SK-N-SH (cell line): ENCODE measurements around the gene MPPED2. TPM values are rescaled to one million over a fixed set of nuclear protein-coding genes. Genes with fewer than 3 reads are reported as not detected.

Experiments
- CTCF ChIA-PET: fragments of 300-600, 350-600 bp; formaldehyde crosslinking; extraction: SDS; loops from one replicate; lab custom pipeline; 2021; lab: Yijun Ruan, JAX
- POLR2A ChIA-PET: fragments of 350-600 bp; sonication (Branson Sonifier 250); formaldehyde crosslinking; extraction: SDS; loops from one replicate; lab custom pipeline; 2020; ENCODE audit warnings: antibody characterized with exemption, inconsistent platforms; lab: Yijun Ruan, JAX
- DNase-seq: peaks from one replicate; pipeline ENCODE4 v3.0.0; 2012
- H2AFZ ChIP-seq: fragments of 200-600 bp; sonication (generic); 2 replicates; pipeline ENCODE4 v1.8.1; 2016; ENCODE audit warnings: antibody characterized with exemption, mild to moderate bottlenecking, low read depth
- H3F3A ChIP-seq: fragments of 200-600 bp; sonication (generic); replicated peaks from 2 replicates; pipeline ENCODE3; 2016; ENCODE audit warnings: antibody characterized with exemption, mild to moderate bottlenecking; ENCODE audit not compliant: insufficient read depth
- H3K27ac ChIP-seq, 2 experiments: fragments of 200-500 bp in 1 of 2; fragments of 200-600 bp in 1 of 2; sonication (Bioruptor generic) in 1 of 2; sonication (generic), shearing (Covaris generic) in 1 of 2; 2 replicates each; pipeline versions ENCODE4 v1.5.1 to v1.6.1; 2014 to 2016; ENCODE audit warnings: low read depth in 2 of 2, inconsistent platforms in 1 of 2, low read length in 1 of 2, mild to moderate bottlenecking in 1 of 2, mixed read lengths in 1 of 2
- H3K27me3 ChIP-seq: fragments of 200-600 bp; sonication (generic), shearing (Covaris generic); 2 replicates; pipeline ENCODE4 v1.6.1; 2016; ENCODE audit warnings: mixed run types; ENCODE audit not compliant: insufficient read depth
- H3K36me3 ChIP-seq, 2 experiments: fragments of 200-500 bp in 1 of 2; fragments of 200-600 bp in 1 of 2; sonication (Bioruptor generic) in 1 of 2; sonication (generic) in 1 of 2; replicated peaks in 1 of 2; 2 replicates each; pipeline versions ENCODE3 to v1.5.1; 2014 to 2016; ENCODE audit warnings: low read length in 1 of 2, mild to moderate bottlenecking in 1 of 2; ENCODE audit not compliant: insufficient read depth in 2 of 2, control insufficient read depth in 1 of 2
- H3K4me1 ChIP-seq, 2 experiments: fragments of 200-500 bp in 1 of 2; fragments of 200-600 bp in 1 of 2; sonication (Bioruptor generic) in 1 of 2; sonication (generic), shearing (Covaris generic) in 1 of 2; 2 replicates each; pipeline versions ENCODE4 v1.5.1 to v1.6.1; 2014 to 2016; ENCODE audit warnings: low read depth in 1 of 2, low read length in 1 of 2, mixed run types in 1 of 2; ENCODE audit not compliant: insufficient read depth in 2 of 2, control insufficient read depth in 1 of 2
- H3K4me2 ChIP-seq: fragments of 200-600 bp; sonication (generic), shearing (Covaris generic); 2 replicates; pipeline ENCODE4 v1.6.1; 2017; ENCODE audit warnings: mixed run types
- H3K4me3 ChIP-seq, 2 experiments: fragments of 200-500 bp in 1 of 2; fragments of 200-600 bp in 1 of 2; sonication (Bioruptor generic) in 1 of 2; sonication (generic), shearing (Covaris generic) in 1 of 2; 2 replicates each; pipeline versions ENCODE4 v1.5.1 to v1.8.1; 2014 to 2016; ENCODE audit warnings: low read depth in 2 of 2, inconsistent platforms in 1 of 2, low read length in 1 of 2, mild to moderate bottlenecking in 1 of 2, mixed read lengths in 1 of 2, moderate library complexity in 1 of 2
- H3K79me2 ChIP-seq: fragments of 200-600 bp; sonication (generic); 2 replicates; pipeline ENCODE4 v1.8.1; 2017; ENCODE audit warnings: mild to moderate bottlenecking; ENCODE audit not compliant: insufficient read depth
- H3K9ac ChIP-seq: fragments of 200-600 bp; sonication (generic); 2 replicates; pipeline ENCODE4 v1.6.1; 2017; ENCODE audit warnings: mixed run types
- H3K9me2 ChIP-seq: fragments of 200-600 bp; sonication (generic); 2 replicates; pipeline ENCODE4 v1.6.1; 2017; ENCODE audit warnings: mixed run types
- H3K9me3 ChIP-seq: fragments of 200-600 bp; sonication (generic); 2 replicates; pipeline ENCODE4 v1.6.1; 2017; ENCODE audit warnings: mixed run types, mild to moderate bottlenecking, moderate library complexity
- H4K20me1 ChIP-seq: fragments of 200-600 bp; sonication (generic); 2 replicates; pipeline ENCODE4 v1.6.1; 2017; ENCODE audit warnings: mild to moderate bottlenecking, mixed run types; ENCODE audit not compliant: insufficient read depth
- CHD2 ChIP-seq: fragments of 150-350 bp; IDR thresholded peaks from 2 replicates; pipeline ENCODE4 v1.6.1; 2018; ENCODE audit warnings: low read length; ENCODE audit not compliant: partially characterized antibody
- CTCF ChIP-seq: fragments of 200-600 bp; sonication (generic); IDR thresholded peaks from 2 replicates; pipeline ENCODE4 v1.6.1; 2017; ENCODE audit warnings: antibody characterized with exemption, mild to moderate bottlenecking, moderate library complexity
- EZH2phosphoT487 ChIP-seq: fragments of 200-600 bp; sonication (generic); IDR thresholded peaks from 2 replicates; pipeline ENCODE4 v1.6.1; 2017; ENCODE audit warnings: low read depth, mixed run types, mild to moderate bottlenecking, antibody characterized with exemption, moderate library complexity, borderline replicate concordance
- FOSL2 ChIP-seq: IDR thresholded peaks from 2 replicates; pipeline ENCODE4 v1.4.0; 2012; ENCODE audit warnings: low read depth, mild to moderate bottlenecking, moderate library complexity, borderline replicate concordance
- FOXM1 ChIP-seq: IDR thresholded peaks from 2 replicates; pipeline ENCODE4 v1.4.0; 2012; ENCODE audit warnings: low read depth, mild to moderate bottlenecking
- GABPA ChIP-seq: IDR thresholded peaks from 2 replicates; pipeline ENCODE4 v1.4.0; 2012; ENCODE audit warnings: low read depth, mild to moderate bottlenecking
- GATA2 ChIP-seq: sonication (generic); formaldehyde crosslinking; IDR thresholded peaks from 2 replicates; pipeline ENCODE4 v1.5.0; 2020; ENCODE audit warnings: mild to moderate bottlenecking, missing genetic modification reagents
- IRF3 ChIP-seq: fragments of 150-350 bp; IDR thresholded peaks from 2 replicates; pipeline ENCODE4 v1.6.1; 2016; ENCODE audit warnings: mild to moderate bottlenecking, low read depth, low read length
- MEF2A ChIP-seq: IDR thresholded peaks from 2 replicates; pipeline ENCODE4 v1.4.0; 2012; ENCODE audit warnings: low read depth, borderline replicate concordance
- POLR2AphosphoS5 ChIP-seq: IDR thresholded peaks from 2 replicates; pipeline ENCODE4 v1.6.1; 2012; ENCODE audit warnings: low read depth, low read length
- RCOR1 ChIP-seq: fragments of 150-350 bp; IDR thresholded peaks from 2 replicates; pipeline ENCODE4 v1.6.1; 2017; ENCODE audit warnings: antibody characterized with exemption, low read length
- TCF12 ChIP-seq: IDR thresholded peaks from 2 replicates; pipeline ENCODE4 v1.4.0; 2012
- TEAD4 ChIP-seq: IDR thresholded peaks from 2 replicates; pipeline ENCODE4 v1.4.0; 2012; ENCODE audit warnings: mild to moderate bottlenecking, borderline replicate concordance; ENCODE audit not compliant: insufficient read depth
- USF2 ChIP-seq: fragments of 150-350 bp; IDR thresholded peaks from 2 replicates; pipeline ENCODE4 v1.6.1; 2017; ENCODE audit warnings: antibody characterized with exemption, low read length, low read depth, borderline replicate concordance
- YY1 ChIP-seq: IDR thresholded peaks from 2 replicates; pipeline ENCODE4 v1.4.0; 2012; ENCODE audit warnings: low read depth, mild to moderate bottlenecking
- ZBTB33 ChIP-seq: IDR thresholded peaks from 2 replicates; pipeline ENCODE4 v1.4.0; 2012; ENCODE audit warnings: low read depth, borderline replicate concordance
- WGBS: methylation state at CpG from one replicate; pipeline ENCODE4 v1.1.6; 2017; ENCODE audit warnings: low lambda C conversion rate; 5-methylcytosine and 5-hydroxymethylcytosine counted together
- polyA plus RNA-seq, 3 experiments: library from polyadenylated mRNA; depleted of rRNA; stranded (reverse); fragments of >200 nt; gene quantifications; 2 replicates each; pipeline ENCODE4 v1.2.3, GENCODE V29; 2012

MPPED2 gene
- polyA plus RNA-seq, 1 of the 3 experiments (the other 2 are of a cell fraction), result 0.05 TPM

GRCh38 chr11:30508594-30508993 lies 77.6 kb downstream of the MPPED2 start:
- Histone ChIP-seq H3K27ac (no peak overlapping the region), H3K4me2 (no peak overlapping the region), H3K4me1 (peaks cover 0 to 9% of the 10 kb centered on the region in 2 experiments; a peak in 1 of 4 replicates), H4K20me1 (no peaks in the 10 kb centered on the region), H3F3A (no peaks in the 10 kb centered on the region), H3K79me2 (no peaks in the 10 kb centered on the region), H3K9me2 (no peaks in the 10 kb centered on the region), H2AFZ (no peak overlapping the region), H3K9me3 (no peaks in the 10 kb centered on the region), H3K9ac (no peak overlapping the region), H3K27me3 (no peaks in the 10 kb centered on the region), H3K36me3 (no peaks in the 10 kb centered on the region), H3K4me3 (no peak overlapping the region)
- POLR2A ChIA-PET, result no interaction called here
- no peak for TF ChIP-seq USF2
- TF ChIP-seq TEAD4, result no peak
- TF ChIP-seq CTCF, result no peak
- TF ChIP-seq IRF3, result no peak
- TF ChIP-seq GABPA, result no peak
- no peak for TF ChIP-seq TCF12
- no peak for TF ChIP-seq YY1
- TF ChIP-seq FOSL2, result no peak
- TF ChIP-seq FOXM1, result no peak
- TF ChIP-seq POLR2AphosphoS5, result no peak
- no peak for TF ChIP-seq ZBTB33
- TF ChIP-seq CHD2, result no peak
- no peak for TF ChIP-seq MEF2A
- TF ChIP-seq EZH2phosphoT487, result no peak
- TF ChIP-seq RCOR1, result no peak
- TF ChIP-seq GATA2 (CRISPR knock-in tag), result no peak
- WGBS, result 13% methylated on average over 3 of the region's 3 CpGs
- no peak for DNase-seq
- CTCF ChIA-PET, result no interaction called here
